ENCODE data around the gene ZNF385C. TPM values are rescaled to one million over a fixed set of nuclear protein-coding genes. Genes with fewer than 3 reads are reported as not detected.

Gene ZNF385C
- total and polyA plus RNA-seq, 2 of the 13 experiments (the other 11 are each of a cell fraction or from before 2014, with no cell fraction given) = 2.3 to 6.1 TPM

DNA sequence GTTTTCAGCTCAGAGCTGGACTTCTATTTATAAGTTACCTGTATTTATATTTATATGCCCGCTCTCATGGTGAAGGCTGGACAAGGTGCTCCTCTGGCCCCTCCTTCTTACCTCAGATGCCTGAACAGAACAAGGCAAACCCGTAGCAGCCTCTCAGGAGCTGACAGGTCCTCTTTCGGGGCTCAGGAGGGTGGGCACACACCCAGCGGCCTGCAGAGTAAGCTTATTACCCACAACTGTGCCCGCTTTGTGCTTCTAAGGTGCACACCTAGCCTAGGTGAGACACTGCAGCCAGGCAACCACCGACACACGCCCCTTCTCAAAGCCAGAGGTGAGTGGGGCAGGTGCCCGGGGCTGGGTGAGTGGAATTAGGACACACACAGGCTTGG lies 73.1 kb downstream of the ZNF385C start (continued):
- TF ChIP-seq, protein P1, sequence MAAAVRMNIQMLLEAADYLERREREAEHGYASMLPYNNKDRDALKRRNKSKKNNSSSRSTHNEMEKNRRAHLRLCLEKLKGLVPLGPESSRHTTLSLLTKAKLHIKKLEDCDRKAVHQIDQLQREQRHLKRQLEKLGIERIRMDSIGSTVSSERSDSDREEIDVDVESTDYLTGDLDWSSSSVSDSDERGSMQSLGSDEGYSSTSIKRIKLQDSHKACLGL (CRISPR knock-in tag; IDR thresholded peaks at IDR 0.05) = peak; percentile 42; the same call in 1 of the 2 replicates
- TF ChIP-seq ZNF883 (CRISPR knock-in tag; IDR thresholded peaks at IDR 0.05; ENCODE audit: not compliant biosample characterization) = no peak
- no peak for TF ChIP-seq SYNCRIP (IDR thresholded peaks at IDR 0.05; ENCODE audit: insufficient read depth, low read depth, low read length)
- no peak for TF ChIP-seq PPARG (CRISPR knock-in tag; conservative IDR thresholded peaks at IDR 0.05)
- TF ChIP-seq PHB2 (IDR thresholded peaks at IDR 0.05; ENCODE audit: partially characterized antibody) = no peak
- TF ChIP-seq, protein P2, sequence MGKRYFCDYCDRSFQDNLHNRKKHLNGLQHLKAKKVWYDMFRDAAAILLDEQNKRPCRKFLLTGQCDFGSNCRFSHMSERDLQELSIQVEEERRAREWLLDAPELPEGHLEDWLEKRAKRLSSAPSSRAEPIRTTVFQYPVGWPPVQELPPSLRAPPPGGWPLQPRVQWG (CRISPR knock-in tag; IDR thresholded peaks at IDR 0.05; ENCODE audit: borderline replicate concordance, low read depth) = no peak
- TF ChIP-seq, protein P3, sequence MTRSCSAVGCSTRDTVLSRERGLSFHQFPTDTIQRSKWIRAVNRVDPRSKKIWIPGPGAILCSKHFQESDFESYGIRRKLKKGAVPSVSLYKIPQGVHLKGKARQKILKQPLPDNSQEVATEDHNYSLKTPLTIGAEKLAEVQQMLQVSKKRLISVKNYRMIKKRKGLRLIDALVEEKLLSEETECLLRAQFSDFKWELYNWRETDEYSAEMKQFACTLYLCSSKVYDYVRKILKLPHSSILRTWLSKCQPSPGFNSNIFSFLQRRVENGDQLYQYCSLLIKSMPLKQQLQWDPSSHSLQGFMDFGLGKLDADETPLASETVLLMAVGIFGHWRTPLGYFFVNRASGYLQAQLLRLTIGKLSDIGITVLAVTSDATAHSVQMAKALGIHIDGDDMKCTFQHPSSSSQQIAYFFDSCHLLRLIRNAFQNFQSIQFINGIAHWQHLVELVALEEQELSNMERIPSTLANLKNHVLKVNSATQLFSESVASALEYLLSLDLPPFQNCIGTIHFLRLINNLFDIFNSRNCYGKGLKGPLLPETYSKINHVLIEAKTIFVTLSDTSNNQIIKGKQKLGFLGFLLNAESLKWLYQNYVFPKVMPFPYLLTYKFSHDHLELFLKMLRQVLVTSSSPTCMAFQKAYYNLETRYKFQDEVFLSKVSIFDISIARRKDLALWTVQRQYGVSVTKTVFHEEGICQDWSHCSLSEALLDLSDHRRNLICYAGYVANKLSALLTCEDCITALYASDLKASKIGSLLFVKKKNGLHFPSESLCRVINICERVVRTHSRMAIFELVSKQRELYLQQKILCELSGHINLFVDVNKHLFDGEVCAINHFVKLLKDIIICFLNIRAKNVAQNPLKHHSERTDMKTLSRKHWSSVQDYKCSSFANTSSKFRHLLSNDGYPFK (CRISPR knock-in tag; IDR thresholded peaks at IDR 0.05; ENCODE audit: borderline replicate concordance) = peak; percentile 25; the same call in 1 of the 2 replicates
- TF ChIP-seq ZSCAN31 (CRISPR knock-in tag; IDR thresholded peaks at IDR 0.05; ENCODE audit: low read depth) = no peak
- 0 out of 2 replicates have a peak, but pooled peaks have one; percentile 15 for TF ChIP-seq ATF7-NPFF (CRISPR knock-in tag; IDR thresholded peaks at IDR 0.05; ENCODE audit: low read depth)
- TF ChIP-seq, protein P4, sequence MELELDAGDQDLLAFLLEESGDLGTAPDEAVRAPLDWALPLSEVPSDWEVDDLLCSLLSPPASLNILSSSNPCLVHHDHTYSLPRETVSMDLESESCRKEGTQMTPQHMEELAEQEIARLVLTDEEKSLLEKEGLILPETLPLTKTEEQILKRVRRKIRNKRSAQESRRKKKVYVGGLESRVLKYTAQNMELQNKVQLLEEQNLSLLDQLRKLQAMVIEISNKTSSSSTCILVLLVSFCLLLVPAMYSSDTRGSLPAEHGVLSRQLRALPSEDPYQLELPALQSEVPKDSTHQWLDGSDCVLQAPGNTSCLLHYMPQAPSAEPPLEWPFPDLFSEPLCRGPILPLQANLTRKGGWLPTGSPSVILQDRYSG (CRISPR knock-in tag; IDR thresholded peaks at IDR 0.05) = no peak
- 0 out of 2 replicates have a peak, but pooled peaks have one; percentile 36 for TF ChIP-seq ZNF253 (CRISPR knock-in tag; IDR thresholded peaks at IDR 0.05; ENCODE audit: borderline replicate concordance)
- TF ChIP-seq, protein P5, sequence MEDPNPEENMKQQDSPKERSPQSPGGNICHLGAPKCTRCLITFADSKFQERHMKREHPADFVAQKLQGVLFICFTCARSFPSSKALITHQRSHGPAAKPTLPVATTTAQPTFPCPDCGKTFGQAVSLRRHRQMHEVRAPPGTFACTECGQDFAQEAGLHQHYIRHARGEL (CRISPR knock-in tag; IDR thresholded peaks at IDR 0.05) = 0 out of 2 replicates have a peak, but pooled peaks have one; percentile 35
- TF ChIP-seq ZNF44 (CRISPR knock-in tag; IDR thresholded peaks at IDR 0.05) = no peak
- TF ChIP-seq ZSCAN20 (CRISPR knock-in tag; IDR thresholded peaks at IDR 0.05; ENCODE audit: borderline replicate concordance) = no peak
- TF ChIP-seq, protein P6, sequence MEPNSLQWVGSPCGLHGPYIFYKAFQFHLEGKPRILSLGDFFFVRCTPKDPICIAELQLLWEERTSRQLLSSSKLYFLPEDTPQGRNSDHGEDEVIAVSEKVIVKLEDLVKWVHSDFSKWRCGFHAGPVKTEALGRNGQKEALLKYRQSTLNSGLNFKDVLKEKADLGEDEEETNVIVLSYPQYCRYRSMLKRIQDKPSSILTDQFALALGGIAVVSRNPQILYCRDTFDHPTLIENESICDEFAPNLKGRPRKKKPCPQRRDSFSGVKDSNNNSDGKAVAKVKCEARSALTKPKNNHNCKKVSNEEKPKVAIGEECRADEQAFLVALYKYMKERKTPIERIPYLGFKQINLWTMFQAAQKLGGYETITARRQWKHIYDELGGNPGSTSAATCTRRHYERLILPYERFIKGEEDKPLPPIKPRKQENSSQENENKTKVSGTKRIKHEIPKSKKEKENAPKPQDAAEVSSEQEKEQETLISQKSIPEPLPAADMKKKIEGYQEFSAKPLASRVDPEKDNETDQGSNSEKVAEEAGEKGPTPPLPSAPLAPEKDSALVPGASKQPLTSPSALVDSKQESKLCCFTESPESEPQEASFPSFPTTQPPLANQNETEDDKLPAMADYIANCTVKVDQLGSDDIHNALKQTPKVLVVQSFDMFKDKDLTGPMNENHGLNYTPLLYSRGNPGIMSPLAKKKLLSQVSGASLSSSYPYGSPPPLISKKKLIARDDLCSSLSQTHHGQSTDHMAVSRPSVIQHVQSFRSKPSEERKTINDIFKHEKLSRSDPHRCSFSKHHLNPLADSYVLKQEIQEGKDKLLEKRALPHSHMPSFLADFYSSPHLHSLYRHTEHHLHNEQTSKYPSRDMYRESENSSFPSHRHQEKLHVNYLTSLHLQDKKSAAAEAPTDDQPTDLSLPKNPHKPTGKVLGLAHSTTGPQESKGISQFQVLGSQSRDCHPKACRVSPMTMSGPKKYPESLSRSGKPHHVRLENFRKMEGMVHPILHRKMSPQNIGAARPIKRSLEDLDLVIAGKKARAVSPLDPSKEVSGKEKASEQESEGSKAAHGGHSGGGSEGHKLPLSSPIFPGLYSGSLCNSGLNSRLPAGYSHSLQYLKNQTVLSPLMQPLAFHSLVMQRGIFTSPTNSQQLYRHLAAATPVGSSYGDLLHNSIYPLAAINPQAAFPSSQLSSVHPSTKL (CRISPR knock-in tag; IDR thresholded peaks at IDR 0.05) = no peak
- TF ChIP-seq FOXK2 (IDR thresholded peaks at IDR 0.05) = no peak
- no peak for TF ChIP-seq ZNF547 (CRISPR knock-in tag; IDR thresholded peaks at IDR 0.05)
- no peak for TF ChIP-seq MIER3 (CRISPR knock-in tag; IDR thresholded peaks at IDR 0.05; ENCODE audit: borderline replicate concordance)
- no peak for TF ChIP-seq ZNF460 (CRISPR knock-in tag; IDR thresholded peaks at IDR 0.05; ENCODE audit: borderline replicate concordance)
- no peak for TF ChIP-seq ZNF235 (CRISPR knock-in tag; IDR thresholded peaks at IDR 0.05; ENCODE audit: borderline replicate concordance)
- no peak for TF ChIP-seq FLYWCH1 (CRISPR knock-in tag; IDR thresholded peaks at IDR 0.05)
- TF ChIP-seq ZNF777 (CRISPR knock-in tag; IDR thresholded peaks at IDR 0.05) = no peak
